GM12878 (cell line): Measurements from ENCODE around the gene HEATR3. TPM values are rescaled to one million over a fixed set of nuclear protein-coding genes. Genes with fewer than 3 reads are reported as not detected.

Source experiments
- ATF7 ChIP-seq: fragments of 450-650 bp; IDR thresholded peaks from 2 replicates; pipeline ENCODE4 v1.6.1; 2016; ENCODE audit warnings: low read depth, mild to moderate bottlenecking
- BRCA1 ChIP-seq: IDR thresholded peaks from 2 replicates; pipeline ENCODE4 v1.6.1; 2011; ENCODE audit warnings: low read depth, low read length, improper control_type of control experiment
- EGR1 ChIP-seq, 2 experiments: IDR thresholded peaks; 1 replicate in 1 of 2; 2 replicates in 1 of 2; pipeline ENCODE4 v1.6.1; 2011 to 2012; ENCODE audit warnings: low read depth in 2 of 2, low read length in 2 of 2, borderline replicate concordance in 1 of 2, mild to moderate bottlenecking in 1 of 2, moderate library complexity in 1 of 2
- FOXM1 ChIP-seq: IDR thresholded peaks from 2 replicates; pipeline ENCODE4 v1.6.1; 2012; ENCODE audit warnings: low read depth, mild to moderate bottlenecking, inconsistent platforms, low read length, moderate library complexity
- MYB ChIP-seq: fragments of 150-350 bp; IDR thresholded peaks from 2 replicates; pipeline ENCODE4 v1.6.1; 2014; ENCODE audit warnings: mild to moderate bottlenecking, low read depth, low read length, borderline replicate concordance
- NR2C2 ChIP-seq: IDR thresholded peaks from 2 replicates; pipeline ENCODE4 v1.6.1; 2011; ENCODE audit warnings: borderline replicate concordance, low read depth; ENCODE audit not compliant: control insufficient read depth, insufficient read length
- NR2F1 ChIP-seq: fragments of 450-650 bp; conservative IDR thresholded peaks from 2 replicates; pipeline ENCODE4 v1.6.1; 2017; ENCODE audit warnings: mild to moderate bottlenecking
- SP1 ChIP-seq: IDR thresholded peaks from one replicate; pipeline ENCODE4 v1.6.1; 2011; ENCODE audit warnings: low read depth, low read length
- STAT3 ChIP-seq: IDR thresholded peaks from 2 replicates; pipeline ENCODE4 v1.6.1; 2011; ENCODE audit warnings: low read depth, low read length, improper control_type of control experiment
- polyA plus RNA-seq, 11 experiments: library from polyadenylated mRNA; depleted of rRNA in 4 of 11; unstranded in 6 of 11; stranded (reverse) in 5 of 11; fragments of >200 nt; fragmentation: Nextera tagmentation in 4 of 11; fragmentation: Illumina TruSeq in 1 of 11; extraction: Ambion mirVana in 4 of 11; extraction: Trizol in 1 of 11; gene quantifications; 1 replicate in 1 of 11; 2 replicates in 10 of 11; pipeline versions ENCODE4 v1.2.1 to v1.2.3, GENCODE V29; 2011 to 2016; ENCODE audit warnings: inconsistent platforms in 2 of 11, missing spikeins in 2 of 11, low read depth in 1 of 11
- total RNA-seq, 4 experiments: library from RNA; depleted of rRNA in 3 of 4; stranded (reverse); fragments of >200 nt in 3 of 4; fragmentation: Illumina TruSeq in 1 of 4; extraction: Trizol in 1 of 4; gene quantifications; 2 replicates each; pipeline versions ENCODE4 v1.2.1 to v1.2.3, GENCODE V29; 2013 to 2021
- TF ChIP-seq, protein P1 (sequence below): fragments of 450-650 bp; IDR thresholded peaks from 2 replicates; pipeline ENCODE4 v1.6.1; 2017; ENCODE audit warnings: low read depth, mild to moderate bottlenecking, moderate library complexity
- TF ChIP-seq, protein P2 (sequence below): IDR thresholded peaks from 2 replicates; pipeline ENCODE4 v1.6.1; 2011; ENCODE audit warnings: low read depth, low read length, improper control_type of control experiment, borderline replicate concordance
- TF ChIP-seq, protein P3 (sequence below): fragments of 450-650 bp; IDR thresholded peaks from 2 replicates; pipeline ENCODE4 v1.6.1; 2018; ENCODE audit warnings: borderline replicate concordance, mild to moderate bottlenecking; ENCODE audit not compliant: partially characterized antibody
- TF ChIP-seq, protein P4 (sequence below): fragments of 450-650 bp; IDR thresholded peaks from 2 replicates; pipeline ENCODE4 v1.6.1; 2017; ENCODE audit warnings: mild to moderate bottlenecking, moderate library complexity

Gene HEATR3
- total and polyA plus RNA-seq, 10 of the 15 experiments (the other 5 are each of a cell fraction or from before 2014, with no cell fraction given), result 1.5 to 30.0 (median 17.7) TPM

DNA sequence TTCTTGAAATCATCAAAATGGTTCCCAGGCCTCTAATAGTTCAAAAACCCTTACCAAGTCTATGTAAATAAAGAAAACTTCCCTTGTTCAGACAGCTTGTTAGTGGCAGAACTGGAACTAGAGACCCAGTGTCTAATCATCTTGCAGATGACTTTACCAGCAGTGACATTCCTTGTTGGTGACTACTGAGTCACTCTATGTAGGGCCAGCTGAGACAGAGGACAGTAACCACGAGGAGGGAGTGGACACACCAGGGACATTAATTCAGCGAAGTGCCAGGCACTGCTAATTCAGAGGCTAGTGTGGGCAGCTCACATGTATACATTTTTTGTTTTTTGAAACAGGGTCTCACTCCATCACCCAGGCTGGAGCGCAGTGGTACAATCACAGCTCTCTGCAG is 6.1 kb upstream of the HEATR3 start (continued):
- TF ChIP-seq SP1 (no peak), BRCA1 (no peak), FOXM1 (no peak), ATF7 (no peak), STAT3 (no peak), NR2C2 (no peak), MYB (no peak), NR2F1 (no peak), EGR1 (IDR thresholded peaks at IDR 0.05; ENCODE audit: borderline replicate concordance in 1 of 2, low read depth in 2 of 2, low read length in 2 of 2) (no peak)
- TF ChIP-seq, protein P1, sequence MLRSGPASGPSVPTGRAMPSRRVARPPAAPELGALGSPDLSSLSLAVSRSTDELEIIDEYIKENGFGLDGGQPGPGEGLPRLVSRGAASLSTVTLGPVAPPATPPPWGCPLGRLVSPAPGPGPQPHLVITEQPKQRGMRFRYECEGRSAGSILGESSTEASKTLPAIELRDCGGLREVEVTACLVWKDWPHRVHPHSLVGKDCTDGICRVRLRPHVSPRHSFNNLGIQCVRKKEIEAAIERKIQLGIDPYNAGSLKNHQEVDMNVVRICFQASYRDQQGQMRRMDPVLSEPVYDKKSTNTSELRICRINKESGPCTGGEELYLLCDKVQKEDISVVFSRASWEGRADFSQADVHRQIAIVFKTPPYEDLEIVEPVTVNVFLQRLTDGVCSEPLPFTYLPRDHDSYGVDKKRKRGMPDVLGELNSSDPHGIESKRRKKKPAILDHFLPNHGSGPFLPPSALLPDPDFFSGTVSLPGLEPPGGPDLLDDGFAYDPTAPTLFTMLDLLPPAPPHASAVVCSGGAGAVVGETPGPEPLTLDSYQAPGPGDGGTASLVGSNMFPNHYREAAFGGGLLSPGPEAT, result no peak
- TF ChIP-seq, protein P2, sequence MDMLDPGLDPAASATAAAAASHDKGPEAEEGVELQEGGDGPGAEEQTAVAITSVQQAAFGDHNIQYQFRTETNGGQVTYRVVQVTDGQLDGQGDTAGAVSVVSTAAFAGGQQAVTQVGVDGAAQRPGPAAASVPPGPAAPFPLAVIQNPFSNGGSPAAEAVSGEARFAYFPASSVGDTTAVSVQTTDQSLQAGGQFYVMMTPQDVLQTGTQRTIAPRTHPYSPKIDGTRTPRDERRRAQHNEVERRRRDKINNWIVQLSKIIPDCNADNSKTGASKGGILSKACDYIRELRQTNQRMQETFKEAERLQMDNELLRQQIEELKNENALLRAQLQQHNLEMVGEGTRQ, result no peak
- TF ChIP-seq, protein P3, sequence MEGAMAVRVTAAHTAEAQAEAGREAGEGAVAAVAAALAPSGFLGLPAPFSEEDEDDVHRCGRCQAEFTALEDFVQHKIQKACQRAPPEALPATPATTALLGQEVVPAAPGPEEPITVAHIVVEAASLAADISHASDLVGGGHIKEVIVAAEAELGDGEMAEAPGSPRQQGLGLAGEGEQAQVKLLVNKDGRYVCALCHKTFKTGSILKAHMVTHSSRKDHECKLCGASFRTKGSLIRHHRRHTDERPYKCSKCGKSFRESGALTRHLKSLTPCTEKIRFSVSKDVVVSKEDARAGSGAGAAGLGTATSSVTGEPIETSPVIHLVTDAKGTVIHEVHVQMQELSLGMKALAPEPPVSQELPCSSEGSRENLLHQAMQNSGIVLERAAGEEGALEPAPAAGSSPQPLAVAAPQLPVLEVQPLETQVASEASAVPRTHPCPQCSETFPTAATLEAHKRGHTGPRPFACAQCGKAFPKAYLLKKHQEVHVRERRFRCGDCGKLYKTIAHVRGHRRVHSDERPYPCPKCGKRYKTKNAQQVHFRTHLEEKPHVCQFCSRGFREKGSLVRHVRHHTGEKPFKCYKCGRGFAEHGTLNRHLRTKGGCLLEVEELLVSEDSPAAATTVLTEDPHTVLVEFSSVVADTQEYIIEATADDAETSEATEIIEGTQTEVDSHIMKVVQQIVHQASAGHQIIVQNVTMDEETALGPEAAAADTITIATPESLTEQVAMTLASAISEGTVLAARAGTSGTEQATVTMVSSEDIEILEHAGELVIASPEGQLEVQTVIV, result no peak
- TF ChIP-seq, protein P4, sequence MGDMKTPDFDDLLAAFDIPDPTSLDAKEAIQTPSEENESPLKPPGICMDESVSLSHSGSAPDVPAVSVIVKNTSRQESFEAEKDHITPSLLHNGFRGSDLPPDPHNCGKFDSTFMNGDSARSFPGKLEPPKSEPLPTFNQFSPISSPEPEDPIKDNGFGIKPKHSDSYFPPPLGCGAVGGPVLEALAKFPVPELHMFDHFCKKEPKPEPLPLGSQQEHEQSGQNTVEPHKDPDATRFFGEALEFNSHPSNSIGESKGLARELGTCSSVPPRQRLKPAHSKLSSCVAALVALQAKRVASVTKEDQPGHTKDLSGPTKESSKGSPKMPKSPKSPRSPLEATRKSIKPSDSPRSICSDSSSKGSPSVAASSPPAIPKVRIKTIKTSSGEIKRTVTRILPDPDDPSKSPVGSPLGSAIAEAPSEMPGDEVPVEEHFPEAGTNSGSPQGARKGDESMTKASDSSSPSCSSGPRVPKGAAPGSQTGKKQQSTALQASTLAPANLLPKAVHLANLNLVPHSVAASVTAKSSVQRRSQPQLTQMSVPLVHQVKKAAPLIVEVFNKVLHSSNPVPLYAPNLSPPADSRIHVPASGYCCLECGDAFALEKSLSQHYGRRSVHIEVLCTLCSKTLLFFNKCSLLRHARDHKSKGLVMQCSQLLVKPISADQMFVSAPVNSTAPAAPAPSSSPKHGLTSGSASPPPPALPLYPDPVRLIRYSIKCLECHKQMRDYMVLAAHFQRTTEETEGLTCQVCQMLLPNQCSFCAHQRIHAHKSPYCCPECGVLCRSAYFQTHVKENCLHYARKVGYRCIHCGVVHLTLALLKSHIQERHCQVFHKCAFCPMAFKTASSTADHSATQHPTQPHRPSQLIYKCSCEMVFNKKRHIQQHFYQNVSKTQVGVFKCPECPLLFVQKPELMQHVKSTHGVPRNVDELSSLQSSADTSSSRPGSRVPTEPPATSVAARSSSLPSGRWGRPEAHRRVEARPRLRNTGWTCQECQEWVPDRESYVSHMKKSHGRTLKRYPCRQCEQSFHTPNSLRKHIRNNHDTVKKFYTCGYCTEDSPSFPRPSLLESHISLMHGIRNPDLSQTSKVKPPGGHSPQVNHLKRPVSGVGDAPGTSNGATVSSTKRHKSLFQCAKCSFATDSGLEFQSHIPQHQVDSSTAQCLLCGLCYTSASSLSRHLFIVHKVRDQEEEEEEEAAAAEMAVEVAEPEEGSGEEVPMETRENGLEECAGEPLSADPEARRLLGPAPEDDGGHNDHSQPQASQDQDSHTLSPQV, result no peak
- TF ChIP-seq, all 136 proteins: peak for 0
